Stimulated activated CD8-positive, alpha-beta memory T cell treated with anti-CD3 and anti-CD28 coated beads, Interleukin-12 subunit alpha, Interleukin-12 subunit beta, amount 100 ng/mL, for 24 hours (primary cell): ENCODE data around the gene MICU1.
"Not testable (repeated sequence)": the region's sequence is repeated elsewhere in the genome, so short reads cannot be mapped to it uniquely, and the experiment has no call there.

ENCODE experiments used
- DNase-seq: peaks from one replicate; pipeline ENCODE4 v3.0.0-alpha.2; 2020; ENCODE audit errors: extremely low read depth

Gene MICU1

GRCh38 chr10:72346117-72346516 lies 279.8 kb downstream of the MICU1 start:
- DNase-seq = not testable (repeated sequence)

GRCh38 chr10:72344932-72345331 lies 280.9 kb downstream of the MICU1 start:
- DNase-seq = no peak

GRCh38 chr10:72342911-72343310 lies 283.0 kb downstream of the MICU1 start:
- no peak for DNase-seq

- DNase-seq = no peak
Observed at GRCh38 chr10:72340510-72341261, 285.2 kb downstream of the MICU1 start.

- no peak for DNase-seq
Observed at GRCh38 chr10:72338180-72338579, 287.7 kb downstream of the MICU1 start.

- DNase-seq = no peak
Observed at GRCh38 chr10:72337722-72338121, 288.2 kb downstream of the MICU1 start.

- no peak for DNase-seq
Observed at GRCh38 chr10:72337039-72337629, 288.7 kb downstream of the MICU1 start.

GRCh38 chr10:72336259-72337038 lies 289.4 kb downstream of the MICU1 start:
- no peak for DNase-seq

- no peak for DNase-seq
Observed at GRCh38 chr10:72335394-72336258, 290.3 kb downstream of the MICU1 start.

GRCh38 chr10:72334825-72335393 lies 291.0 kb downstream of the MICU1 start:
- peak; percentile 65 for DNase-seq

- no peak for DNase-seq
Observed at GRCh38 chr10:72334196-72334824, 291.6 kb downstream of the MICU1 start.

GRCh38 chr10:72333112-72334015 lies 292.5 kb downstream of the MICU1 start:
- DNase-seq = no peak

GRCh38 chr10:72332423-72333111 lies 293.3 kb downstream of the MICU1 start:
- DNase-seq = no peak

- DNase-seq = peak; percentile 71
Observed at GRCh38 chr10:72331575-72332422, 294.1 kb downstream of the MICU1 start.

GRCh38 chr10:72330069-72330426 lies 295.8 kb downstream of the MICU1 start:
- DNase-seq = no peak

- DNase-seq = no peak
Observed at GRCh38 chr10:72329290-72330068, 296.4 kb downstream of the MICU1 start.

GRCh38 chr10:72328829-72329204 lies 297.1 kb downstream of the MICU1 start:
- DNase-seq = no peak
